HepG2 (cell line): ENCODE data around the gene CXADR. TPM values are rescaled to one million over a fixed set of nuclear protein-coding genes. Genes with fewer than 3 reads are reported as not detected.
"Not testable (repeated sequence)": the region's sequence is repeated elsewhere in the genome, so short reads cannot be mapped to it uniquely, and the experiment has no call there.

Experiments
- ATAC-seq: fragments of 200-7000 bp; cut with Tn5 transposase; 3 replicates; pipeline ENCODE4 v1.9.1; 2020; ENCODE audit warnings: mild to moderate bottlenecking, moderate library complexity
- BruUV-seq: library from RNA; stranded (reverse); fragments of 400-500 nt; replicated peaks from 2 replicates; lab custom pipeline; 2021; lab: Mats Ljungman, UMichigan
- CTCF ChIA-PET: fragments of 300-600 bp; formaldehyde crosslinking; extraction: SDS; loops from one replicate; lab custom pipeline; 2021; ENCODE audit warnings: low total read pairs, inconsistent platforms, low intra/inter-chr PET ratio; lab: Yijun Ruan, JAX
- POLR2A ChIA-PET: fragments of 350-600 bp; sonication (Branson Sonifier 250); formaldehyde crosslinking; loops from one replicate; lab custom pipeline; 2020; ENCODE audit warnings: antibody characterized with exemption, inconsistent platforms; lab: Yijun Ruan, JAX
- DNase-seq: peaks from one replicate; pipeline ENCODE4 v3.0.0-alpha.2; 2015; ENCODE audit warnings: low spot score
- FAIRE-seq: peaks from 3 replicates; lab custom pipeline; 2011; peaks lifted over from hg19 to GRCh38; lab: Jason Lieb, UNC
- H2AFZ ChIP-seq: one replicate; pipeline ENCODE4 v1.6.1; 2011; ENCODE audit warnings: low read length, inconsistent platforms
- H3K27ac ChIP-seq: fragments of 300-600 bp; 3 replicates; pipeline ENCODE4 v1.8.0; 2011; ENCODE audit warnings: mixed run types, mild to moderate bottlenecking, mixed read lengths, low read length, inconsistent platforms; ENCODE audit not compliant: insufficient read depth; ENCODE audit errors: extremely low read length
- H3K27me3 ChIP-seq, 2 experiments: fragments of 200-600 bp in 1 of 2; 2 replicates in 1 of 2; 3 replicates in 1 of 2; pipeline versions ENCODE4 v1.6.0 to v1.8.0; 2011; ENCODE audit warnings: low read length in 2 of 2, mild to moderate bottlenecking in 2 of 2, moderate library complexity in 2 of 2, inconsistent platforms in 1 of 2; ENCODE audit not compliant: insufficient read depth in 2 of 2, control insufficient read depth in 1 of 2
- H3K36me3 ChIP-seq, 2 experiments: fragments of 200-600 bp in 1 of 2; replicated peaks in 1 of 2; 2 replicates in 1 of 2; 3 replicates in 1 of 2; pipeline versions ENCODE4 v1.5.1 to v1.8.0; 2011; ENCODE audit warnings: low read length in 2 of 2, inconsistent platforms in 1 of 2; ENCODE audit not compliant: insufficient read depth in 2 of 2, control insufficient read depth in 1 of 2
- H3K4me1 ChIP-seq: 2 replicates; pipeline ENCODE4 v1.5.1; 2012; ENCODE audit warnings: low read length, inconsistent platforms; ENCODE audit not compliant: insufficient read depth
- H3K4me2 ChIP-seq: 2 replicates; pipeline ENCODE4 v1.6.0; 2011; ENCODE audit warnings: low read depth, low read length, inconsistent platforms
- H3K4me3 ChIP-seq, 3 experiments: fragments of 200-600 bp in 1 of 3; sonication (generic), shearing (Covaris generic) in 1 of 3; replicated peaks in 1 of 3; 2 replicates each; pipeline ENCODE4 v1.5.1; 2011 to 2016; ENCODE audit warnings: low read length in 3 of 3, inconsistent platforms in 2 of 3, low read depth in 2 of 3, mild to moderate bottlenecking in 2 of 3, control low read depth in 1 of 3, mixed read lengths in 1 of 3; ENCODE audit not compliant: insufficient read depth in 1 of 3
- H3K79me2 ChIP-seq: one replicate; pipeline ENCODE4 v1.6.1; 2011; ENCODE audit warnings: low read length, inconsistent platforms; ENCODE audit not compliant: insufficient read depth
- H3K9ac ChIP-seq: 2 replicates; pipeline ENCODE4 v1.6.0; 2011; ENCODE audit warnings: mild to moderate bottlenecking, low read depth, low read length, inconsistent platforms; ENCODE audit not compliant: insufficient read depth
- H3K9me3 ChIP-seq: 2 replicates; pipeline ENCODE4 v1.5.1; 2012; ENCODE audit warnings: mild to moderate bottlenecking, low read length
- H4K20me1 ChIP-seq: 2 replicates; pipeline ENCODE4 v1.6.0; 2011; ENCODE audit warnings: inconsistent platforms, mild to moderate bottlenecking, low read length, moderate library complexity; ENCODE audit not compliant: insufficient read depth
- ATF7 ChIP-seq, 2 experiments: fragments of 450-650 bp in 1 of 2; sonication (generic) in 1 of 2; formaldehyde crosslinking in 1 of 2; IDR thresholded peaks; 2 replicates each; pipeline versions ENCODE4 v1.4.0 to v1.6.1; 2016 to 2020; ENCODE audit warnings: antibody characterized with exemption in 1 of 2, mild to moderate bottlenecking in 1 of 2, missing genetic modification reagents in 1 of 2
- HNRNPLL ChIP-seq: fragments of 200-400 bp; formaldehyde crosslinking; IDR thresholded peaks from 2 replicates; pipeline ENCODE4 v1.6.1; 2017; ENCODE audit warnings: mild to moderate bottlenecking, low read depth, low read length; ENCODE audit not compliant: poor library complexity, severe bottlenecking
- RXRB ChIP-seq: IDR thresholded peaks from 2 replicates; pipeline ENCODE4 v1.6.1; 2016; ENCODE audit warnings: borderline replicate concordance, missing genetic modification reagents, missing compliant biosample characterization
- SAP130 ChIP-seq: IDR thresholded peaks from 2 replicates; pipeline ENCODE4 v1.6.1; 2016; ENCODE audit warnings: low read depth
- SIN3B ChIP-seq: fragments of 150-350 bp; IDR thresholded peaks from 2 replicates; pipeline ENCODE4 v1.6.1; 2014; ENCODE audit warnings: low read length
- SOX6 ChIP-seq, 2 experiments: fragments of 450-650 bp in 1 of 2; sonication (generic) in 1 of 2; formaldehyde crosslinking in 1 of 2; IDR thresholded peaks; 2 replicates each; pipeline versions ENCODE4 v1.4.0 to v1.6.1; 2017 to 2020; ENCODE audit warnings: antibody characterized with exemption in 1 of 2, mild to moderate bottlenecking in 1 of 2, missing genetic modification reagents in 1 of 2
- ZMYM4 ChIP-seq: sonication (generic); formaldehyde crosslinking; IDR thresholded peaks from 2 replicates; pipeline ENCODE4 v1.8.1; 2023; ENCODE audit warnings: mild to moderate bottlenecking, missing genetic modification reagents
- ZNF225 ChIP-seq: sonication (generic); formaldehyde crosslinking; IDR thresholded peaks from 2 replicates; pipeline ENCODE4 v1.4.0; 2020; ENCODE audit warnings: mild to moderate bottlenecking, missing genetic modification reagents
- ZNF382 ChIP-seq: sonication (generic); formaldehyde crosslinking; IDR thresholded peaks from 2 replicates; pipeline ENCODE4 v1.5.0; 2020; ENCODE audit warnings: missing genetic modification reagents, mild to moderate bottlenecking, borderline replicate concordance
- ZNF644 ChIP-seq: IDR thresholded peaks from 2 replicates; pipeline ENCODE4 v1.6.1; 2016; ENCODE audit warnings: low read depth
- WGBS: methylation state at CpG from one replicate; pipeline ENCODE4 v1.1.6; 2017; ENCODE audit warnings: low lambda C conversion rate; 5-methylcytosine and 5-hydroxymethylcytosine counted together
- in situ Hi-C: cut with HindIII; loops from 2 replicates; pipeline ENCODE4 v1.10.0; 2017; ENCODE audit warnings: low pct_unique_long_range_greater_than_20kb; ENCODE audit not compliant: extremely low pct_ligation_motif_present
- intact Hi-C: fragments of 100-400 bp; cut with micrococcal nuclease; formaldehyde crosslinking; loops from one replicate; pipeline ENCODE4 v1.10.0; 2022; ENCODE audit not compliant: unreplicated experiment
- polyA plus RNA-seq, 8 experiments: library from polyadenylated mRNA; depleted of rRNA in 3 of 8; stranded (reverse) in 7 of 8; unstranded in 1 of 8; fragments of >200 nt; fragmentation: Illumina TruSeq in 4 of 8; extraction: Trizol in 4 of 8; gene quantifications; 2 replicates each; pipeline versions ENCODE4 v1.2.1 to v1.2.3, GENCODE V29; 2011 to 2016; ENCODE audit warnings: low read depth in 4 of 8, missing spikeins in 1 of 8, mixed read lengths in 1 of 8; ENCODE audit not compliant: insufficient read depth in 1 of 8
- total RNA-seq, 5 experiments: library from RNA; depleted of rRNA; stranded (reverse); fragments of >200 nt; fragmentation: Illumina TruSeq; extraction: Trizol; gene quantifications; 2 replicates each; pipeline ENCODE4 v1.2.3, GENCODE V29; 2016; ENCODE audit warnings: low read depth in 1 of 5
- TF ChIP-seq, protein P1 (sequence below): sonication (generic); formaldehyde crosslinking; IDR thresholded peaks from 2 replicates; pipeline ENCODE4 v1.9.0; 2022; ENCODE audit warnings: low read depth, missing genetic modification reagents
- TF ChIP-seq, protein P2 (sequence below): IDR thresholded peaks from 2 replicates; pipeline ENCODE4 v1.4.0; 2020; ENCODE audit warnings: mild to moderate bottlenecking, missing genetic modification reagents
- TF ChIP-seq, protein P3 (sequence below): sonication (generic); IDR thresholded peaks from 2 replicates; pipeline ENCODE4 v1.6.1; 2016; ENCODE audit warnings: low read depth, borderline replicate concordance
- TF ChIP-seq, protein P4 (sequence below): sonication (generic); formaldehyde crosslinking; IDR thresholded peaks from 2 replicates; pipeline ENCODE4; 2020; ENCODE audit warnings: missing genetic modification reagents, mild to moderate bottlenecking, borderline replicate concordance

Gene CXADR
- total and polyA plus RNA-seq, 2 of the 13 experiments (the other 11 are each of a cell fraction or from before 2014, with no cell fraction given), result 86.8 to 110 TPM

DNA sequence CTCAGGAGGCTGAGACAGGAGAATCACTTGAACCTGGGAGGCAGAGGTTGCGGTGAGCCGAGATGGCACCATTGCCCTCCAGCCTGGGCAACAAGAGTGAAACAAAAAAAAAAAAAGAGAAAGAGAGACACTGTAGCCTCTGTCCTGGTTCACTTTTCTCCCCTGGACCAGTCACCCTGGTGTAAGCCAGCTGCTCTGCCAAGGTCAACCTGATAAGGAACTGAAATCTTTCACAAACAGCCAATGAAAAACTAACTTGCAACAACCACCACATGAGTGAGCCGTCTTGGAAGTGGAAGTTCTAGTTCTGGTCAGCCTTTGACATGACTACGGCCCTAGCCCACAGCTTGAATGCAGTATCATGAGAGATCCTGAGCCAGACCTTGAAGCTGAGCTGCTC lies 36.8 kb upstream of the CXADR start (continued):
- TF ChIP-seq, protein P1, sequence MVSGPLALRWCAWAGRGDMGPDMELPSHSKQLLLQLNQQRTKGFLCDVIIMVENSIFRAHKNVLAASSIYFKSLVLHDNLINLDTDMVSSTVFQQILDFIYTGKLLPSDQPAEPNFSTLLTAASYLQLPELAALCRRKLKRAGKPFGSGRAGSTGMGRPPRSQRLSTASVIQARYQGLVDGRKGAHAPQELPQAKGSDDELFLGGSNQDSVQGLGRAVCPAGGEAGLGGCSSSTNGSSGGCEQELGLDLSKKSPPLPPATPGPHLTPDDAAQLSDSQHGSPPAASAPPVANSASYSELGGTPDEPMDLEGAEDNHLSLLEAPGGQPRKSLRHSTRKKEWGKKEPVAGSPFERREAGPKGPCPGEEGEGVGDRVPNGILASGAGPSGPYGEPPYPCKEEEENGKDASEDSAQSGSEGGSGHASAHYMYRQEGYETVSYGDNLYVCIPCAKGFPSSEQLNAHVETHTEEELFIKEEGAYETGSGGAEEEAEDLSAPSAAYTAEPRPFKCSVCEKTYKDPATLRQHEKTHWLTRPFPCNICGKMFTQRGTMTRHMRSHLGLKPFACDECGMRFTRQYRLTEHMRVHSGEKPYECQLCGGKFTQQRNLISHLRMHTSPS (CRISPR knock-in tag), result 0 out of 2 replicates have a peak, but pooled peaks have one; percentile 33
- 0 out of 2 replicates have a peak, but pooled peaks have one; percentile 33 for TF ChIP-seq SAP130 (CRISPR knock-in tag)
- TF ChIP-seq, protein P2, sequence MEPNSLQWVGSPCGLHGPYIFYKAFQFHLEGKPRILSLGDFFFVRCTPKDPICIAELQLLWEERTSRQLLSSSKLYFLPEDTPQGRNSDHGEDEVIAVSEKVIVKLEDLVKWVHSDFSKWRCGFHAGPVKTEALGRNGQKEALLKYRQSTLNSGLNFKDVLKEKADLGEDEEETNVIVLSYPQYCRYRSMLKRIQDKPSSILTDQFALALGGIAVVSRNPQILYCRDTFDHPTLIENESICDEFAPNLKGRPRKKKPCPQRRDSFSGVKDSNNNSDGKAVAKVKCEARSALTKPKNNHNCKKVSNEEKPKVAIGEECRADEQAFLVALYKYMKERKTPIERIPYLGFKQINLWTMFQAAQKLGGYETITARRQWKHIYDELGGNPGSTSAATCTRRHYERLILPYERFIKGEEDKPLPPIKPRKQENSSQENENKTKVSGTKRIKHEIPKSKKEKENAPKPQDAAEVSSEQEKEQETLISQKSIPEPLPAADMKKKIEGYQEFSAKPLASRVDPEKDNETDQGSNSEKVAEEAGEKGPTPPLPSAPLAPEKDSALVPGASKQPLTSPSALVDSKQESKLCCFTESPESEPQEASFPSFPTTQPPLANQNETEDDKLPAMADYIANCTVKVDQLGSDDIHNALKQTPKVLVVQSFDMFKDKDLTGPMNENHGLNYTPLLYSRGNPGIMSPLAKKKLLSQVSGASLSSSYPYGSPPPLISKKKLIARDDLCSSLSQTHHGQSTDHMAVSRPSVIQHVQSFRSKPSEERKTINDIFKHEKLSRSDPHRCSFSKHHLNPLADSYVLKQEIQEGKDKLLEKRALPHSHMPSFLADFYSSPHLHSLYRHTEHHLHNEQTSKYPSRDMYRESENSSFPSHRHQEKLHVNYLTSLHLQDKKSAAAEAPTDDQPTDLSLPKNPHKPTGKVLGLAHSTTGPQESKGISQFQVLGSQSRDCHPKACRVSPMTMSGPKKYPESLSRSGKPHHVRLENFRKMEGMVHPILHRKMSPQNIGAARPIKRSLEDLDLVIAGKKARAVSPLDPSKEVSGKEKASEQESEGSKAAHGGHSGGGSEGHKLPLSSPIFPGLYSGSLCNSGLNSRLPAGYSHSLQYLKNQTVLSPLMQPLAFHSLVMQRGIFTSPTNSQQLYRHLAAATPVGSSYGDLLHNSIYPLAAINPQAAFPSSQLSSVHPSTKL, result peak; percentile 65
- TF ChIP-seq RXRB (CRISPR knock-in tag), result peak; percentile 22; the same call in 1 of the 2 replicates
- no peak for TF ChIP-seq ZNF225 (CRISPR knock-in tag)
- TF ChIP-seq, protein P3, sequence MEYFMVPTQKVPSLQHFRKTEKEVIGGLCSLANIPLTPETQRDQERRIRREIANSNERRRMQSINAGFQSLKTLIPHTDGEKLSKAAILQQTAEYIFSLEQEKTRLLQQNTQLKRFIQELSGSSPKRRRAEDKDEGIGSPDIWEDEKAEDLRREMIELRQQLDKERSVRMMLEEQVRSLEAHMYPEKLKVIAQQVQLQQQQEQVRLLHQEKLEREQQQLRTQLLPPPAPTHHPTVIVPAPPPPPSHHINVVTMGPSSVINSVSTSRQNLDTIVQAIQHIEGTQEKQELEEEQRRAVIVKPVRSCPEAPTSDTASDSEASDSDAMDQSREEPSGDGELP, result peak; percentile 79; the same call in 1 of the 2 replicates
- TF ChIP-seq SIN3B, result no peak
- TF ChIP-seq ZNF382 (CRISPR knock-in tag), result no peak
- no peak for TF ChIP-seq HNRNPLL
- peak; percentile 48; the same call in 1 of the 2 replicates for TF ChIP-seq ZMYM4 (CRISPR knock-in tag)
- 0 out of 2 replicates have a peak, but pooled peaks have one; percentile 28 for TF ChIP-seq ZNF644
- no peak for TF ChIP-seq ATF7 (IDR thresholded peaks at IDR 0.05)
- no peak for TF ChIP-seq ATF7 (CRISPR knock-in tag; IDR thresholded peaks at IDR 0.05)
- TF ChIP-seq, protein P4, sequence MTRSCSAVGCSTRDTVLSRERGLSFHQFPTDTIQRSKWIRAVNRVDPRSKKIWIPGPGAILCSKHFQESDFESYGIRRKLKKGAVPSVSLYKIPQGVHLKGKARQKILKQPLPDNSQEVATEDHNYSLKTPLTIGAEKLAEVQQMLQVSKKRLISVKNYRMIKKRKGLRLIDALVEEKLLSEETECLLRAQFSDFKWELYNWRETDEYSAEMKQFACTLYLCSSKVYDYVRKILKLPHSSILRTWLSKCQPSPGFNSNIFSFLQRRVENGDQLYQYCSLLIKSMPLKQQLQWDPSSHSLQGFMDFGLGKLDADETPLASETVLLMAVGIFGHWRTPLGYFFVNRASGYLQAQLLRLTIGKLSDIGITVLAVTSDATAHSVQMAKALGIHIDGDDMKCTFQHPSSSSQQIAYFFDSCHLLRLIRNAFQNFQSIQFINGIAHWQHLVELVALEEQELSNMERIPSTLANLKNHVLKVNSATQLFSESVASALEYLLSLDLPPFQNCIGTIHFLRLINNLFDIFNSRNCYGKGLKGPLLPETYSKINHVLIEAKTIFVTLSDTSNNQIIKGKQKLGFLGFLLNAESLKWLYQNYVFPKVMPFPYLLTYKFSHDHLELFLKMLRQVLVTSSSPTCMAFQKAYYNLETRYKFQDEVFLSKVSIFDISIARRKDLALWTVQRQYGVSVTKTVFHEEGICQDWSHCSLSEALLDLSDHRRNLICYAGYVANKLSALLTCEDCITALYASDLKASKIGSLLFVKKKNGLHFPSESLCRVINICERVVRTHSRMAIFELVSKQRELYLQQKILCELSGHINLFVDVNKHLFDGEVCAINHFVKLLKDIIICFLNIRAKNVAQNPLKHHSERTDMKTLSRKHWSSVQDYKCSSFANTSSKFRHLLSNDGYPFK, result no peak
- TF ChIP-seq SOX6 (IDR thresholded peaks at IDR 0.05), result no peak
- peak; percentile 22; the same call in 1 of the 2 replicates for TF ChIP-seq SOX6 (CRISPR knock-in tag; IDR thresholded peaks at IDR 0.05)

DNA sequence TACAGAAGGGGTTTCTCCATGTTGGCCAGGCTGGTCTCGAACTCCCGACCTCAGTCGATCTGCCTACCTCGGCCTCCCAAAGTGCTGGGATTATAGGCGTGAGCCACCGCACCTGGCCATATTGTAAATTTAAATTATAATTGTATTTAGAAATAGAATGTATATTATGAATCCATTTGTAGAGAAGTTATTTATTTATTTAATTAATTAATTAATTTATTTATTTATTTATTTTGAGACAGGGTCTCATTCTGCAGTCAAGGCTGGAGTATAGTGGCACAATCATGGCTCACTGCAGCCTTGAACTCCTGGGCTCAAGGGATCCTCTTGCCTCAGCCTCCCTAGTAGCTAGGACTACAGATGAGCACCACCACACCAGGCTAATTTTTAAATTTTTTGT lies 34.7 kb upstream of the CXADR start:
- H3K4me3 ChIP-seq, CTCF ChIA-PET, in situ Hi-C loops, H4K20me1 ChIP-seq, intact Hi-C loops, FAIRE-seq, H3K27me3 ChIP-seq, POLR2A ChIA-PET, H3K9ac ChIP-seq, H3K27ac ChIP-seq, H3K4me2 ChIP-seq, ATAC-seq, BruUV-seq, H3K36me3 ChIP-seq, H3K9me3 ChIP-seq, DNase-seq, H3K79me2 ChIP-seq, H2AFZ ChIP-seq: not testable (repeated sequence)
- peaks cover 38% of the 10 kb centered on the region for H3K4me1 ChIP-seq
- WGBS, result 98% methylated on average over 6 of the region's 6 CpGs
